ENCODE data around the gene DUSP5.

Gene DUSP5

GRCh38 chr10:110481919-110482318 lies 15.8 kb upstream of the DUSP5 start:
- no peak for DNase-seq

DNA sequence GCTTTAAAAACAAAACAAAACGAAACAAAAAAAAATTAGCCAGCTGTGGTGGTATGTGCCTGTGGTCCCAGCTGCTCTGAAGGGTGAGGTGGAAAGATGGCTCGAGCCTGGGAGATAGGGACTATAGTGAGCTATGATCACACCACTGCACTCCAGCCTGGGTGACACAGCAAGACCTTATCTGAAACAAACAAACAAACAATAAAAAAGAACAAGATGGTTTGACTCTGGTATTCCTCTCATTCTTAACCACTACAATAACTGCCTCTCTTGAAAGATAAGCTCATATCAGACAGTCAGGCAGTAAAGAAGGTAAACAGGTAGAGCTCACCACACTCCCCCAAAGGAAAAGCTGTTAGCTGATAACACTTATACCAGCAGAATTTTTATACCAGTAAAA lies 14.1 kb upstream of the DUSP5 start:
- DNase-seq, result no peak

DNA sequence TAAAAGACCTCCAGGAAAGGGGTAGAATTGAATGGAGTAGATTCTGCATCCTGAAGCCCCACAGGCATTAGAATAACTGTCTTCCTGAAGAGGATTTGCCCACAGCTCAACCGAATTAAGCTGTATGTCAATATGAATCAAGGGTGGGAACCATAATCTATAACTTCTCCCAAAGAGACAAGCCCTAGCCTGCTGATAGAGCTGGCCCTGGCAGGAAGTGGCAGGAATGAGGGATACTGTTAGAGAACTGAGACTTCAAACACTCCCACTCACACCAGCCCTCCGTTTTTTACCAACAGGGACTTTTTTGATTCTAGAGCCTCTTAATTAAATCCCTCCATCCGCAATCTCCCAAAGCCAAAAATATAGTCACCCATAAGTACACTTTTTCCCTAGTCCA lies 12.2 kb upstream of the DUSP5 start:
- no peak for DNase-seq

GRCh38 chr10:110486680-110487410 lies 10.9 kb upstream of the DUSP5 start:
- DNase-seq, result no peak

DNA sequence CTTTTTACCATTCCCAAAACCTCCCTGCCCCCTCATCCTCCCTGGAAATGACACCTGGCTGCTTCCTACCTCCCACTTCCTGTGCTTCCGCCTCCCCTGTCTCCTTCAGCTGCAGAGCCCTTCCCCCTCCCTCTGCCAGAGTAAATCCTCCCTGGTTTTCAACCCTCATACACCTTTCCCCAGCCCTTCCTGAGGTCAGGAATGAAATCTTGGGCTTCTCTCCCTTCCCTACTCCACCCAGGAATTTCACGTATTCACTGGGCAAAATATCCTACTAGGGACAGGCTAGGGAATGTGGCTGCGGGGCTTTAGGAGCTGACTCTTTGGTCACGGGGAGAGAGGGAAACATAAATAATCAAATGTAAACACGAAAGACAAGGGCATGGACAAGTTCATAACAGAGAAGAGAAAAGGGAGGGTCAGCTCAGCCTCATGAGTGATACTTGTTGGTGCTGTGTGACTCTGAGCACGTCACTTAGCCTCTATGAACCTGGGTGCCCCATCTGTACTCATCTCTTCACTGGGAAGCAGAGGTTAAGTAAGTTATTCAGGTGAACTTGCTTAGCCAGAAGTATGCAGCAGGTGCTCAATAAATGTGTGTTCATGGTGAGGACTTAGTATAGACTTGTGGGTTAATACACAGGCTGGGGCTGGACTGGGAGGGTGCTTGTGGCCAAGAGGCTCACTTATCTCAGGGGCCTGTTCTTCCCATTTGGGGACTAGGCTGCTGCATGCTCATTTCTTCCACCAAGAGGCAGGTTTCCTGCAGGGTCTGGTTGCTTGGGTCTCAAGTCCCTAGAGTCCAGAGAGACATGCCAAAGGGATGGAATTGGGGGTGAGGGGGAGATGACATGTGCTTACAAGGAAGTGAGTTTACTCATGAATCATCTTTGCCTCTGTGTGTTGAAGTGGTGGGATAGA lies 10.0 kb upstream of the DUSP5 start:
- DNase-seq, result no peak

DNA sequence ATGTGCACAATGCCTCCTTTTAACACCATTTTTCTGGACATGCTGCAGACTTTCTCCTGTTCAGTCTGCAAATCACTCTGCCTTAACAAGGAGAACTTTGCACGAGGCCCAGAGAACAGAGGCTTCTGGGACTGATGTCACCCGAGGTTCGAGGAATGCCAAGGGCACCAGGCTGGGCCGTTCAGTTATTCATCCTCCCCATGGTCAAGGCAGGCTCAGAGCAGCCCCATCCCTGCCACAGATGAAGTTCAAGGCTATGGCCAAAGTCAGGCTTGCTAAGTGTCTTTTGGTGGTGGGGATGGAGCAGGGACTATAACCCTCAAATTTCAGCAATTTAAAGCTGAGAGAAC lies 9.4 kb upstream of the DUSP5 start:
- DNase-seq, result no peak

DNA sequence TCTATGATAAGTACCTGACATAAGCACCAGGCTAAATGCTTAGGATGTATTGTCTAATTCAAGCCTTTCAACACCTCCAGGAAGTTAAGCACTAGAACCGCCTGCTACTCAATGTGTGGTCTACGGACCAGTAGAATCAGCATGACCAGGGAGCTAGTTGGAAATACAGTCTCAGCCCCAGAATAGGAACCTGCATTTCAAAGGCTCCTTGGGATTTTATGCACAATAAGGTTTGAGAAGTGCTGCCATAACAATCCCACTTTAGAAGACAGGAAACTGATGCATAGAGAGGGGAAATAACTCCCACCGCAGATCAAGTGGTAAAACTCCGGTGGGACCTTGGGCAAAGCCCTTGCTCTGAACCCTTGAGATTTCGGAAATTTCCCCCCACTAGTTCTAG lies 8.8 kb upstream of the DUSP5 start:
- DNase-seq, result no peak

DNA sequence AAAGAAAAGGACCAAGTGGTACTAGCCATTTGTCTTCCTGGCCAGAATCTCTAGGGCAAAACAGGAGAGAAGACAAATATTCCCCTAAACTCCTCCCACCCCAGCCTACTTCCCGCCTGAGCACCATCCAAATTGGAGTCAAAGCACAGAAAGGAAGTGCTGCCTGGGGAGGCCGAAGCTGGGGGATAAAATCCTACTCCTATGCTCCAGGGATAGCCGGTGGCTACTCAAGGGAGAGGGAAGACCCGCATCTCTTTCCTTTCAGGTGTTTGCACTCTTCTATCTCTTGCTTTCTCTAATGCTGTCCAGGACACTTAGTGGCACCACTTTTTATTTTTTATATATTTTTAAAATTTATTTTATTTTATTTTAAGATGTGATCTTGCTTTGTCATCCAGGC lies 7.1 kb upstream of the DUSP5 start:
- no peak for DNase-seq

- no peak for DNase-seq
Observed at GRCh38 chr10:110491346-110491745, 6.4 kb upstream of the DUSP5 start.

DNA sequence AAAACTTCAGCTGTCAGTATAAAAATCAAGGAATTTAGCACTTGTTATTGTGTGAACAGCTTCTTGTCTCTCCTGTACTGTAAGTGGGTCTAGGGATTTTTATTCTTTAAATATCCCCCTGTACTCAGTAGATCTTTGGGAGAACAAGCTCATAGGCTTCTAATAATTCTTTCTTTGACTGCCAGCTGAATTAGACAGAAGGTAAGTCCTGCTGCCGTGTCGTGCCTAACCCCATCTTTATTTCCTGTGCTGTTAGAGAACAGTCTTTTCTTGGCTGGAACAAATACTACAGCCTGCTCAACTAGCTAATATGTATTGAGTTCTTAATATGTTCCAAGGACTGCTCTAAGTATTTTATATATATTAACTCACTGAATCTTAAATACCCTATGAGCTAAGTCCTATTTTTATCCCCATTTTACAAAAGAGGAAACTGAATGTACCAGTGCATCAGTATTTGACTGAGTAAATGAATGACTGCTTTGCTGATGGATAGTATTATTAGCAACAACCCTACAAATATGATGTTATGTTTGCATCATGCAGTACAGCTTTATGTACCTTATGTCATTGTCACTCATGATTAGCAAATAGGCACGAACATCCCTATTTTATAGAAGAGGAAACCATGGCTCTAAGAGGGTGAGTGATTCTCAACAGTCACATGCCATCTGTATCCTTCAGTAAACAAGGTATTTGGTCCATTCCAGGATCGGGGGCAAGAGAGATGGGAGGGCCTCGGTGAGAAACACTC lies 5.5 kb upstream of the DUSP5 start:
- no peak for DNase-seq

- DNase-seq, result no peak
Observed at GRCh38 chr10:110493832-110494426, 3.8 kb upstream of the DUSP5 start.

DNA sequence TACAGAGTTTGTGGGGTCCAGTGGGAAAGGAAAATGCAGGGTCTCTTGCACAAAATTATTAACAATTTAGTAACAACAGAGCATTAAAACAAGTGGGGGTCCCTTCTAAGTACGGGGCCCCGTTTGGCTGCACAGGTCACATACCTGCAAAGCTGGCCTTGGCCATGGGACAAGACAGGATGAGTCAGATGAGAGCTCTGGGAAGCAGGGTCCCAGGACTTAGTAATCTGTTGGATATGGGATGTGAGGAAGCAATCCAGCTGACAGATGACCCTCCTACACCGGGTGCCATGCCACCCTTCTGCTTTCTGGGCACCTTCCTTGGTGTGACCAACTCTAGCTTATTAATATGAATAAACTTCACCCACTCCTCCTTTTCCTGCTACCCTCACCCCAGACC lies 3.2 kb upstream of the DUSP5 start:
- DNase-seq, result no peak

- peak in 3 of 5 donors; percentile 33 to 53 (median 39) for DNase-seq
Observed at GRCh38 chr10:110495731-110496552, 1.8 kb upstream of the DUSP5 start.

- no peak for DNase-seq
Observed at GRCh38 chr10:110496553-110497437, 912 bp upstream of the DUSP5 start.

DNA sequence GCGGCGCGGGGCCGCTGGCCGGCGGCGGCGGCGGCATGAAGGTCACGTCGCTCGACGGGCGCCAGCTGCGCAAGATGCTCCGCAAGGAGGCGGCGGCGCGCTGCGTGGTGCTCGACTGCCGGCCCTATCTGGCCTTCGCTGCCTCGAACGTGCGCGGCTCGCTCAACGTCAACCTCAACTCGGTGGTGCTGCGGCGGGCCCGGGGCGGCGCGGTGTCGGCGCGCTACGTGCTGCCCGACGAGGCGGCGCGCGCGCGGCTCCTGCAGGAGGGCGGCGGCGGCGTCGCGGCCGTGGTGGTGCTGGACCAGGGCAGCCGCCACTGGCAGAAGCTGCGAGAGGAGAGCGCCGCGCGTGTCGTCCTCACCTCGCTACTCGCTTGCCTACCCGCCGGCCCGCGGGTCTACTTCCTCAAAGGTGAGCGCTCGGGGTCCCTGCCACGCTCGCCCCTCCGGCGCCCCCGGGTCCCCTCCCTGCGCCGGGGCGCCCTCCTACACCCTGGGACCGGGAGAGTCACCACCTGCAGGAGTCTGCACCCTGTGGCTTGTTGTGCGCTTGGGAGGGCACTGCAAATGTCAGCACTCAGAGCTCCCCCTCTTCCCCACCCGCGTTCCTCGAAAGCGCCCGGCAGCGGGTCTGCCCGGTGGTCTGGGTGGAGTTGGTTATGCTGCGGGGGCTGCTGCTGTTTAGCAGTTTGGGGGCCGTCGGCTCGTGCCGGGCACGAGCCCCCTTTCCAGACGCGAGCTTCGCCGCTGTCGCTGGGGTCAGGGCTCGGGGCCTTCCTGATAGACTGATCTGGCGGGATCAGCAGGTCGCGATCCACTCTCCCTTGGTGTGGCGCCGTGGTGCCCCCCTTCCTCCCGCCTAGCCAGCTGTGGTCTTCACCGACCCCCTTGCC lies 627 bp downstream of the DUSP5 start:
- DNase-seq, result peak; percentile 45 to 79 (median 50)

- peak in 3 of 5 donors; percentile 21 to 82 (median 33) for DNase-seq
Observed at GRCh38 chr10:110498982-110499795, 1.5 kb downstream of the DUSP5 start.

DNA sequence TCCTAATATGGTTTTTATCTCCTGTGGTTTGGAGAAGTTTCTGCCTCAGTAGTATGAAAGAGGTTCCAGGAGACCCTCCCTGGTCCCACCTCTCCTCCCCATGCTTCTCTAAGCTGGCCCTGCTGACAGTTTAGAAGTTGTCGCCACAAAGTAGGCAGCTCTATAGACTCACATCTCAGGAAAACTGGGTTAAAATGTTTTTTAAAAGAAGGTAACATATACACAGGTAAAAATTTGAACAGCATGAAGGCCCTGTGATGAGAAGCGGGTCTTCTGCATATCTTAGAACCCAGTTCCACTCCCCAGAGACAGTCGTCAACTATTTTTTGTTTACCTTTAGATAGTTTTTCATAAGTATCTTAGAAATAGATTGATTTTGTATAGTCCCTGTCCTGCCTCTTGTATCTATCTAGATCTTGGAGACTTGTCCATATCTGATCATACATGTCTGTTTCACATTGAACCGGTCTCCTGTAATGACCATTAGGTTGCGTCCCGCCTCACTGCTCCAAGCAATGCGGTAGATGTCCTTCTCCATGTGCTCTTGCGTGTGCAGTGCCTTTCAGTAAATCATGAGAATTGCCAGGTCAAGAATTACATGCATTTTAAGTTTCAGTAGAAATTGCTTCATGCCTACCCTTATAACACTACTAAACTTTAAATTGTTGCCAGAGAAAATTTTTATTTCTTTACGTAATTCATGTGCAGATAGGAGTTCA lies 2.2 kb downstream of the DUSP5 start:
- no peak for DNase-seq

- DNase-seq, result peak in 1 of 5 donors; percentile 25
Observed at GRCh38 chr10:110500515-110500905, 2.8 kb downstream of the DUSP5 start.

All from T-helper 1 cell (primary cell).